ENCODE data around the gene MTUS2.

GRCh38 chr13:29494520-29494919 is 674.4 kb downstream of the MTUS2 start:
- TF ChIP-seq EZH2phosphoT487 (IDR thresholded peaks at IDR 0.05; ENCODE audit: low read depth, severe bottlenecking, unreplicated experiment) (no peak), CTCF (IDR thresholded peaks at IDR 0.05; ENCODE audit: poor library complexity) (no peak), EZH2 (IDR thresholded peaks at IDR 0.05; ENCODE audit: borderline replicate concordance) (no peak)

Measured in hepatocyte (in vitro differentiated cells).